Neural cell (in vitro differentiated cells): ENCODE results near the gene ZNF747. TPM values are rescaled to one million over a fixed set of nuclear protein-coding genes. Genes with fewer than 3 reads are reported as not detected.

ENCODE experiments used
- H2AFZ ChIP-seq: fragments of 200-600, 300-800 bp; sonication (generic), shearing (Covaris generic); 2 replicates; pipeline ENCODE4 v1.6.0; 2014; ENCODE audit warnings: low read depth, mild to moderate bottlenecking, antibody characterized with exemption, low read length, moderate library complexity
- H3F3A ChIP-seq: fragments of 200-600 bp; shearing (Covaris generic); 2 replicates; pipeline ENCODE4 v1.6.1; 2016; ENCODE audit warnings: mild to moderate bottlenecking, moderate library complexity, mixed read lengths, antibody characterized with exemption, low read length; ENCODE audit not compliant: insufficient read depth, poor library complexity, severe bottlenecking
- H3K27ac ChIP-seq: fragments of 200-600, 300-800 bp; sonication (generic), shearing (Covaris generic); 2 replicates; pipeline ENCODE4 v1.5.1; 2014; ENCODE audit warnings: mild to moderate bottlenecking, low read length, moderate library complexity
- H3K27me3 ChIP-seq: fragments of 300-800, 200-600 bp; sonication (generic), shearing (Covaris generic); 2 replicates; pipeline ENCODE4 v1.6.0; 2014; ENCODE audit warnings: mild to moderate bottlenecking, low read depth, low read length, moderate library complexity; ENCODE audit not compliant: insufficient read depth
- H3K36me3 ChIP-seq: fragments of 300-800, 200-600 bp; sonication (generic), shearing (Covaris generic); 2 replicates; pipeline ENCODE4 v1.5.1; 2014; ENCODE audit warnings: mild to moderate bottlenecking, antibody characterized with exemption, low read length, moderate library complexity; ENCODE audit not compliant: insufficient read depth
- H3K4me2 ChIP-seq: fragments of 300-800, 200-600 bp; sonication (generic), shearing (Covaris generic); 2 replicates; pipeline ENCODE4 v1.6.0; 2014; ENCODE audit warnings: mild to moderate bottlenecking, low read length
- H3K4me3 ChIP-seq: fragments of 300-800, 200-600 bp; sonication (generic), shearing (Covaris generic); 2 replicates; pipeline ENCODE4 v1.5.1; 2014; ENCODE audit warnings: mild to moderate bottlenecking, low read length, moderate library complexity
- H3K79me2 ChIP-seq: fragments of 200-600 bp; shearing (Covaris generic); replicated peaks from 2 replicates; pipeline ENCODE4 v1.6.0; 2014; ENCODE audit warnings: mild to moderate bottlenecking, low read length, moderate library complexity; ENCODE audit not compliant: insufficient read depth
- H3K9ac ChIP-seq: fragments of 300-800, 200-600 bp; sonication (generic), shearing (Covaris generic); 2 replicates; pipeline ENCODE4 v1.6.1; 2016; ENCODE audit warnings: mild to moderate bottlenecking, low read length, mixed read lengths
- H3K9me2 ChIP-seq: fragments of 200-600 bp; shearing (Covaris generic); 2 replicates; pipeline ENCODE4 v1.6.1; 2016; ENCODE audit warnings: mild to moderate bottlenecking, low read length, mixed read lengths; ENCODE audit not compliant: insufficient read depth
- H3K9me3 ChIP-seq: fragments of 200-600, 300-800 bp; sonication (generic), shearing (Covaris generic); 2 replicates; pipeline ENCODE4 v1.6.1; 2016; ENCODE audit warnings: mild to moderate bottlenecking, mixed run types, low read length, moderate library complexity, mixed read lengths
- H4K20me1 ChIP-seq: fragments of 200-600 bp; shearing (Covaris generic); 2 replicates; pipeline ENCODE4 v1.6.1; 2016; ENCODE audit warnings: mild to moderate bottlenecking, mixed run types; ENCODE audit not compliant: insufficient read depth
- EP300 ChIP-seq: fragments of 450-650 bp; conservative IDR thresholded peaks from 2 replicates; pipeline ENCODE4 v1.6.1; 2014; ENCODE audit warnings: antibody characterized with exemption, mild to moderate bottlenecking, moderate library complexity; ENCODE audit not compliant: poor library complexity, severe bottlenecking
- EZH2 ChIP-seq: fragments of 200-600, 300-800 bp; shearing (Covaris generic), sonication (generic); IDR thresholded peaks from 2 replicates; pipeline ENCODE4 v1.6.1; 2014; ENCODE audit warnings: antibody characterized with exemption, low read length, borderline replicate concordance, mild to moderate bottlenecking; ENCODE audit not compliant: insufficient read depth, poor library complexity, severe bottlenecking
- MXI1 ChIP-seq: fragments of 450-650 bp; conservative IDR thresholded peaks from 2 replicates; pipeline ENCODE4 v1.6.1; 2014; ENCODE audit warnings: antibody characterized with exemption, mild to moderate bottlenecking; ENCODE audit not compliant: poor library complexity, severe bottlenecking
- POLR2AphosphoS5 ChIP-seq: IDR thresholded peaks from 2 replicates; pipeline ENCODE4 v1.6.1; 2012
- RAD21 ChIP-seq: fragments of 450-650 bp; conservative IDR thresholded peaks from 2 replicates; pipeline ENCODE4 v1.6.1; 2014; ENCODE audit warnings: antibody characterized with exemption, mild to moderate bottlenecking, moderate library complexity
- SMC3 ChIP-seq: fragments of 450-650 bp; conservative IDR thresholded peaks from 2 replicates; pipeline ENCODE4 v1.6.1; 2014; ENCODE audit warnings: antibody characterized with exemption, mild to moderate bottlenecking, moderate library complexity; ENCODE audit not compliant: poor library complexity
- TAF1 ChIP-seq: IDR thresholded peaks from 2 replicates; pipeline ENCODE4 v1.6.1; 2012; ENCODE audit warnings: low read depth
- polyA plus RNA-seq: library from polyadenylated mRNA; depleted of rRNA; stranded (reverse); fragments of >200 nt; gene quantifications from 2 replicates; pipeline ENCODE4 v1.2.3, GENCODE V29; 2014
- TF ChIP-seq, protein P1 (sequence below): fragments of 450-650 bp; IDR thresholded peaks from 2 replicates; pipeline ENCODE4 v1.5.1; 2014; ENCODE audit warnings: antibody characterized with exemption, mild to moderate bottlenecking, moderate library complexity; ENCODE audit not compliant: poor library complexity, severe bottlenecking
- TF ChIP-seq, protein P2 (sequence below): IDR thresholded peaks from 2 replicates; pipeline ENCODE4 v1.6.1; 2012; ENCODE audit warnings: borderline replicate concordance

ZNF747 gene
- polyA plus RNA-seq, 1 donor from 2014 or later, result 5.7 TPM

DNA sequence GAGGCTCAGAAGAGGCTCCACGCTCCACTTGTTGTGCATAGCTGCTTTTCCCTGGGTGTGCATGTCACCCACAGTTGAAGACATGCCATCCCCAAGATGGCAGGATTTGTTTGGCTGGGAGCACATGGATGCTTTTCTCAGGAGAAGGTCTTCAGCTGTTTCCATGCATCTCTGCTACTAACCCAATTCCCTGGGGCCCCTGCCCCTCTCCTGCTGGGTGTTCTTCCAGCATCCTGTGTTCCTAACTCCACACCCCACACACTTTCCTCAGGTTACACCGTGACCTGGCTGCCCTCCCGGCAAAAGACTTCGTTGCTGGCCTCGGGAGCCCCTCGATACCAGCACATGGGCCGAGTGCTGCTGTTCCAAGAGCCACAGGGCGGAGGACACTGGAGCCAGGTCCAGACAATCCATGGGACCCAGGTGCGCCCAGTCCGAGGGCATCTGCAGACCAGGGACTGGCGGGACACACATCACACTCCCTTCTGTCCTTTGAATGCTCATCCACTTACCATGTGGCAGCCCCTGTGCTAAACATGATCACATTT, 40.6 kb downstream of the ZNF747 start:
- Histone ChIP-seq H3K27me3 (no peaks in the 10 kb centered on the region), H3K9ac (no peak overlapping the region), H2AFZ (no peak overlapping the region), H3K27ac (no peak overlapping the region), H3K79me2 (no peaks in the 10 kb centered on the region), H3K36me3 (no peaks in the 10 kb centered on the region), H3K9me2 (no peaks in the 10 kb centered on the region), H3F3A (no peaks in the 10 kb centered on the region), H4K20me1 (no peaks in the 10 kb centered on the region), H3K4me3 (no peak overlapping the region), H3K4me2 (no peak overlapping the region), H3K9me3 (no peaks in the 10 kb centered on the region)
- TF ChIP-seq SMC3, result no peak
- TF ChIP-seq, protein P1, sequence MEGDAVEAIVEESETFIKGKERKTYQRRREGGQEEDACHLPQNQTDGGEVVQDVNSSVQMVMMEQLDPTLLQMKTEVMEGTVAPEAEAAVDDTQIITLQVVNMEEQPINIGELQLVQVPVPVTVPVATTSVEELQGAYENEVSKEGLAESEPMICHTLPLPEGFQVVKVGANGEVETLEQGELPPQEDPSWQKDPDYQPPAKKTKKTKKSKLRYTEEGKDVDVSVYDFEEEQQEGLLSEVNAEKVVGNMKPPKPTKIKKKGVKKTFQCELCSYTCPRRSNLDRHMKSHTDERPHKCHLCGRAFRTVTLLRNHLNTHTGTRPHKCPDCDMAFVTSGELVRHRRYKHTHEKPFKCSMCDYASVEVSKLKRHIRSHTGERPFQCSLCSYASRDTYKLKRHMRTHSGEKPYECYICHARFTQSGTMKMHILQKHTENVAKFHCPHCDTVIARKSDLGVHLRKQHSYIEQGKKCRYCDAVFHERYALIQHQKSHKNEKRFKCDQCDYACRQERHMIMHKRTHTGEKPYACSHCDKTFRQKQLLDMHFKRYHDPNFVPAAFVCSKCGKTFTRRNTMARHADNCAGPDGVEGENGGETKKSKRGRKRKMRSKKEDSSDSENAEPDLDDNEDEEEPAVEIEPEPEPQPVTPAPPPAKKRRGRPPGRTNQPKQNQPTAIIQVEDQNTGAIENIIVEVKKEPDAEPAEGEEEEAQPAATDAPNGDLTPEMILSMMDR, result no peak
- TF ChIP-seq POLR2AphosphoS5, result no peak
- TF ChIP-seq MXI1, result no peak
- TF ChIP-seq RAD21, result no peak
- TF ChIP-seq, protein P2, sequence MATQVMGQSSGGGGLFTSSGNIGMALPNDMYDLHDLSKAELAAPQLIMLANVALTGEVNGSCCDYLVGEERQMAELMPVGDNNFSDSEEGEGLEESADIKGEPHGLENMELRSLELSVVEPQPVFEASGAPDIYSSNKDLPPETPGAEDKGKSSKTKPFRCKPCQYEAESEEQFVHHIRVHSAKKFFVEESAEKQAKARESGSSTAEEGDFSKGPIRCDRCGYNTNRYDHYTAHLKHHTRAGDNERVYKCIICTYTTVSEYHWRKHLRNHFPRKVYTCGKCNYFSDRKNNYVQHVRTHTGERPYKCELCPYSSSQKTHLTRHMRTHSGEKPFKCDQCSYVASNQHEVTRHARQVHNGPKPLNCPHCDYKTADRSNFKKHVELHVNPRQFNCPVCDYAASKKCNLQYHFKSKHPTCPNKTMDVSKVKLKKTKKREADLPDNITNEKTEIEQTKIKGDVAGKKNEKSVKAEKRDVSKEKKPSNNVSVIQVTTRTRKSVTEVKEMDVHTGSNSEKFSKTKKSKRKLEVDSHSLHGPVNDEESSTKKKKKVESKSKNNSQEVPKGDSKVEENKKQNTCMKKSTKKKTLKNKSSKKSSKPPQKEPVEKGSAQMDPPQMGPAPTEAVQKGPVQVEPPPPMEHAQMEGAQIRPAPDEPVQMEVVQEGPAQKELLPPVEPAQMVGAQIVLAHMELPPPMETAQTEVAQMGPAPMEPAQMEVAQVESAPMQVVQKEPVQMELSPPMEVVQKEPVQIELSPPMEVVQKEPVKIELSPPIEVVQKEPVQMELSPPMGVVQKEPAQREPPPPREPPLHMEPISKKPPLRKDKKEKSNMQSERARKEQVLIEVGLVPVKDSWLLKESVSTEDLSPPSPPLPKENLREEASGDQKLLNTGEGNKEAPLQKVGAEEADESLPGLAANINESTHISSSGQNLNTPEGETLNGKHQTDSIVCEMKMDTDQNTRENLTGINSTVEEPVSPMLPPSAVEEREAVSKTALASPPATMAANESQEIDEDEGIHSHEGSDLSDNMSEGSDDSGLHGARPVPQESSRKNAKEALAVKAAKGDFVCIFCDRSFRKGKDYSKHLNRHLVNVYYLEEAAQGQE, result no peak
- no peak for TF ChIP-seq EP300
- no peak for TF ChIP-seq TAF1
- no peak for TF ChIP-seq EZH2

DNA sequence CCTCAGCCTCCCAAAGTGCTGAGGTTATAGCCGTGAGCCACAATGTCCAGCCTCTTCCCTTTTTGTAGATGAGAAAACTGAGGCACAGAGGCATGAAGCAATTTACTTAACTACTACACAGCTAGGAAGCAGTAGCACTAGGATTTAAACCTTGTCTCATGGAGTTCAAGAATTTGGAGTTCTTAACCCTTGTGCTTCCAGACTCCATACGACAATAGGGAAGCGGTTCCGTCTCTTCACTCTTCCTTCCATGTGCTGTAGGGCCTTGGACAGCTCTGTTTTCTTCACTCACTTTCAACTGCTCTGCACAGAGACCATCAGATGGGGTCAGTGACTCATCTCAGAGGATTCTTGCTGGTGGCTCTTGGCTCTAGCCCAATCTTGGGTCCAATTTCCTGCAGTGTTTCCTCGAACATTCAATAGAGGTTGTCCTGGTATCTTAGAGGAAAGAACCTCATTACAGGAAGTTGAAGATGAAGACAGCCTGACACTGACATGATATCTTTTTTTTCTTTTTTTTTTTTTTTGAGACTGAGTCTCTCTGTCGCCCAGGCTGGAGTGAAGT, 42.8 kb downstream of the ZNF747 start:
- H3K9ac ChIP-seq, result no peak overlapping the region
- H3K27me3 ChIP-seq, result no peaks in the 10 kb centered on the region
- no peaks in the 10 kb centered on the region for H3K9me2 ChIP-seq
- no peak overlapping the region for H3K27ac ChIP-seq
- no peak overlapping the region for H2AFZ ChIP-seq
- H3K79me2 ChIP-seq, result no peaks in the 10 kb centered on the region
- H3K4me3 ChIP-seq, result no peak overlapping the region
- no peak for TF ChIP-seq EP300
- TF ChIP-seq SMC3, result no peak
- no peak for TF ChIP-seq TAF1
- TF ChIP-seq RAD21, result no peak
- TF ChIP-seq MXI1, result no peak
- no peak for TF ChIP-seq EZH2
- TF ChIP-seq, protein P1, result no peak
- TF ChIP-seq POLR2AphosphoS5, result no peak
- TF ChIP-seq, protein P2, result no peak
- H3F3A ChIP-seq, result no peaks in the 10 kb centered on the region
- no peaks in the 10 kb centered on the region for H3K9me3 ChIP-seq
- no peak overlapping the region for H3K4me2 ChIP-seq
- no peaks in the 10 kb centered on the region for H4K20me1 ChIP-seq
- H3K36me3 ChIP-seq, result no peaks in the 10 kb centered on the region
